ENCODE data around the gene ARPC4. TPM values are rescaled to one million over a fixed set of nuclear protein-coding genes. Genes with fewer than 3 reads are reported as not detected.
"Not testable (repeated sequence)": the region's sequence is repeated elsewhere in the genome, so short reads cannot be mapped to it uniquely, and the experiment has no call there.

The ARPC4 gene
- total RNA-seq, 1 donor from 2014 or later: 148 TPM

DNA sequence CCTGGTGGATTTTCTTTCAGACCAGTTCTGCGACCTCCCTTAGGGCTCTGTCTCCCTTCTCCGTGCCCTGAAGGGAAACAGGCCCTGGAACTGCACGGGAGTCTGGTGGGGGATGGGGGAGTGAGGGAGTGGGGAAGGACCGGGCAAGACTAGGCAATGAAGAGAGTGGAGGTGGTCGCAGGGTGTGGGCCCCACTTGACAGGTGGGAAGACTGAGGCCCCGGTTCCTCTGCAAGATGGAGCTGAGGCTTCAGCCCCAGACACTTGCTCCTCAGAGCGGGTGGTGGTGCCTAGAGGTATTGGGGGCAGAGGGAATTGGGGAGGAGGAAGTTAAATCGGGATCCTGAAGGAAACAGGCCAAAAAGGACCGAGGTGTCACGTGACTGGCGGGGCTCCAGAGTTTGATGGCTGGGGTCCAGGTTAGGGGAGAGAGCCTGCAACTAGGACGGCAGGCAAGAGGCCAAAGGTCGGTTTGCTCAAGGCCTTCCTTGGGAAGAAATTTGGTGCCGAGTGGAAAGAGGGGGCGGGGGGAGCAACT, 22.5 kb upstream of the ARPC4 start:
- peak; percentile 88 for DNase-seq
- H3K4me1 ChIP-seq: peaks cover 25% of the 10 kb centered on the region
- intact Hi-C loops (cut with DNase I): no loop called here
- peaks cover 10% of the 10 kb centered on the region for H3K36me3 ChIP-seq
- H3K27me3 ChIP-seq: no peaks in the 10 kb centered on the region
- peak; percentile 12 for ATAC-seq
- H3K4me3 ChIP-seq: peak overlapping the region; percentile 71
- H3K27ac ChIP-seq: peak overlapping the region; percentile 65
- TF ChIP-seq, protein P1, sequence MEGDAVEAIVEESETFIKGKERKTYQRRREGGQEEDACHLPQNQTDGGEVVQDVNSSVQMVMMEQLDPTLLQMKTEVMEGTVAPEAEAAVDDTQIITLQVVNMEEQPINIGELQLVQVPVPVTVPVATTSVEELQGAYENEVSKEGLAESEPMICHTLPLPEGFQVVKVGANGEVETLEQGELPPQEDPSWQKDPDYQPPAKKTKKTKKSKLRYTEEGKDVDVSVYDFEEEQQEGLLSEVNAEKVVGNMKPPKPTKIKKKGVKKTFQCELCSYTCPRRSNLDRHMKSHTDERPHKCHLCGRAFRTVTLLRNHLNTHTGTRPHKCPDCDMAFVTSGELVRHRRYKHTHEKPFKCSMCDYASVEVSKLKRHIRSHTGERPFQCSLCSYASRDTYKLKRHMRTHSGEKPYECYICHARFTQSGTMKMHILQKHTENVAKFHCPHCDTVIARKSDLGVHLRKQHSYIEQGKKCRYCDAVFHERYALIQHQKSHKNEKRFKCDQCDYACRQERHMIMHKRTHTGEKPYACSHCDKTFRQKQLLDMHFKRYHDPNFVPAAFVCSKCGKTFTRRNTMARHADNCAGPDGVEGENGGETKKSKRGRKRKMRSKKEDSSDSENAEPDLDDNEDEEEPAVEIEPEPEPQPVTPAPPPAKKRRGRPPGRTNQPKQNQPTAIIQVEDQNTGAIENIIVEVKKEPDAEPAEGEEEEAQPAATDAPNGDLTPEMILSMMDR (IDR thresholded peaks at IDR 0.05): no peak
- H3K9me3 ChIP-seq: no peaks in the 10 kb centered on the region

DNA sequence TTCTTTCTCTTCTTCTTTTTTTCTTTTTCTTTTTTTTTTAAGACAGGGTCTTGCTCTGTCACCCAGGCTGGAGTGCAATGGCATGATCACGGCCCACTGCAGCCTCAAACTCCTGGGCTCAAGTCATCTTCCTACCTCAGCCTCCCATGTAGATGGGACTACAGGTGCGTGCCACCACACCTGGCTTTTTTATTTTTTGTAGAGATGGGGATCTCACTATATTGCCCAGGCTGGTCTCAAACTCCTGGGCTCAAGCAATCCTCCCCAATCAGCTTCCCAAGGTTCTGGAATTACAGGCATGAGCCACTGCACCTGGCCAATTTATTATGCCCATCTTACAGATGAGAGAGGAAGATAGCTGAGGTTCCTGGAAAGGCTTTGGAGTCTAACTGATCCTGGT, 21.9 kb upstream of the ARPC4 start:
- DNase-seq; H3K27ac ChIP-seq; H3K9me3 ChIP-seq; H3K4me3 ChIP-seq; H3K36me3 ChIP-seq; ATAC-seq; intact Hi-C loops (cut with DNase I); H3K27me3 ChIP-seq: not testable (repeated sequence)
- H3K4me1 ChIP-seq: peaks cover 25% of the 10 kb centered on the region

- peak; percentile 20 for ATAC-seq
These were observed 15.8 kb upstream of the ARPC4 start for GRCh38 chr3:9776896-9777693.

GRCh38 chr3:9777694-9778021, 15.2 kb upstream of the ARPC4 start:
- intact Hi-C loops (cut with DNase I): no loop called here
- peak; percentile 19 for ATAC-seq
- Histone ChIP-seq H3K4me1 (peaks cover 21% of the 10 kb centered on the region), H3K4me3 (no peak overlapping the region), H3K27me3 (no peaks in the 10 kb centered on the region), H3K27ac (no peak overlapping the region), H3K36me3 (peaks cover 26% of the 10 kb centered on the region), H3K9me3 (no peaks in the 10 kb centered on the region)
- no peak for DNase-seq
- TF ChIP-seq, protein P1 (IDR thresholded peaks at IDR 0.05): no peak

More at GRCh38 chr3:9776896-9777693, 15.8 kb upstream of the ARPC4 start:
- Histone ChIP-seq H3K4me1 (peaks cover 21% of the 10 kb centered on the region), H3K27me3 (no peaks in the 10 kb centered on the region), H3K27ac (no peak overlapping the region), H3K36me3 (peaks cover 20% of the 10 kb centered on the region), H3K4me3 (no peak overlapping the region), H3K9me3 (no peaks in the 10 kb centered on the region)
- TF ChIP-seq, protein P1 (IDR thresholded peaks at IDR 0.05): no peak
- DNase-seq: no peak
- intact Hi-C loops (cut with DNase I): no loop called here

GRCh38 chr3:9778143-9779074, 14.5 kb upstream of the ARPC4 start:
- TF ChIP-seq, protein P1 (IDR thresholded peaks at IDR 0.05): no peak
- Histone ChIP-seq H3K27ac (no peak overlapping the region), H3K27me3 (no peaks in the 10 kb centered on the region), H3K4me3 (no peak overlapping the region), H3K9me3 (no peaks in the 10 kb centered on the region), H3K4me1 (peaks cover 21% of the 10 kb centered on the region), H3K36me3 (peaks cover 33% of the 10 kb centered on the region)
- no peak for DNase-seq
- intact Hi-C loops (cut with DNase I): no loop called here
- ATAC-seq: peak; percentile 48

Data from upper lobe of right lung (tissue), 1 donor.